Measurements from ENCODE around the gene RGPD4. TPM values are rescaled to one million over a fixed set of nuclear protein-coding genes. Genes with fewer than 3 reads are reported as not detected.

RGPD4 gene
- total and polyA plus RNA-seq, 8 donors, result not detected

DNA sequence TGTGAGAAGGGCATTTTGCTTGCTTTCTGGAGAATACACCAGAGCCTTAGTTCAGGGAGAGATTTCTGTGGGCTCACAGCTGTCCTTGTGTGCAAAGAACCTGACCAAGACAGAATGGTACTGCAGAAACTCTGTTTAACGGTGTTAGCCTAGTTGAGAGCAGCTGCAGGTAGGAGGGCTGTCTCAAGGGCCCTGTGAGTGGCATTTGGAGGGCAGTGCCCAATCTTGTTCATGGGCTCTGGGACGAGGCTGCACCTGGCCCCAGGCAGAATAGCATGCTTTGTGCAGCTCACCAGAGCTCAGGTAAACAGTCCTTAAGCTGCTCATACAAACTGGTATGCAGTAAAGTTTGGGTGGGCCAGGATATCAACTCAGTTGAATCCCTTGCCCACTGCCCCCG, 16.9 kb upstream of the RGPD4 start:
- Histone ChIP-seq H3K27ac (no peak overlapping the region), H3K27me3 (no peaks in the 10 kb centered on the region), H3K4me1 (peaks cover 0 to 9% (median 0%) of the 10 kb centered on the region in 4 donors), H3K36me3 (no peaks in the 10 kb centered on the region), H3K9me3 (no peaks in the 10 kb centered on the region), H3K4me3 (no peak overlapping the region)
- DNase-seq, result no peak
- intact Hi-C loops (cut with DNase I; ENCODE audit: low total_unique reads), result no loop called here
- no peak for TF ChIP-seq POLR2AphosphoS5 (IDR thresholded peaks at IDR 0.05)
- no peak for TF ChIP-seq POLR2A (IDR thresholded peaks at IDR 0.05)
- TF ChIP-seq, protein P1, sequence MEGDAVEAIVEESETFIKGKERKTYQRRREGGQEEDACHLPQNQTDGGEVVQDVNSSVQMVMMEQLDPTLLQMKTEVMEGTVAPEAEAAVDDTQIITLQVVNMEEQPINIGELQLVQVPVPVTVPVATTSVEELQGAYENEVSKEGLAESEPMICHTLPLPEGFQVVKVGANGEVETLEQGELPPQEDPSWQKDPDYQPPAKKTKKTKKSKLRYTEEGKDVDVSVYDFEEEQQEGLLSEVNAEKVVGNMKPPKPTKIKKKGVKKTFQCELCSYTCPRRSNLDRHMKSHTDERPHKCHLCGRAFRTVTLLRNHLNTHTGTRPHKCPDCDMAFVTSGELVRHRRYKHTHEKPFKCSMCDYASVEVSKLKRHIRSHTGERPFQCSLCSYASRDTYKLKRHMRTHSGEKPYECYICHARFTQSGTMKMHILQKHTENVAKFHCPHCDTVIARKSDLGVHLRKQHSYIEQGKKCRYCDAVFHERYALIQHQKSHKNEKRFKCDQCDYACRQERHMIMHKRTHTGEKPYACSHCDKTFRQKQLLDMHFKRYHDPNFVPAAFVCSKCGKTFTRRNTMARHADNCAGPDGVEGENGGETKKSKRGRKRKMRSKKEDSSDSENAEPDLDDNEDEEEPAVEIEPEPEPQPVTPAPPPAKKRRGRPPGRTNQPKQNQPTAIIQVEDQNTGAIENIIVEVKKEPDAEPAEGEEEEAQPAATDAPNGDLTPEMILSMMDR (IDR thresholded peaks at IDR 0.05), result no peak
- TF ChIP-seq EP300 (IDR thresholded peaks at IDR 0.05), result no peak
- 48 to 100% (median 55%) methylated on average over 1 to 3 of the region's 3 CpGs for WGBS, 5 donors

DNA sequence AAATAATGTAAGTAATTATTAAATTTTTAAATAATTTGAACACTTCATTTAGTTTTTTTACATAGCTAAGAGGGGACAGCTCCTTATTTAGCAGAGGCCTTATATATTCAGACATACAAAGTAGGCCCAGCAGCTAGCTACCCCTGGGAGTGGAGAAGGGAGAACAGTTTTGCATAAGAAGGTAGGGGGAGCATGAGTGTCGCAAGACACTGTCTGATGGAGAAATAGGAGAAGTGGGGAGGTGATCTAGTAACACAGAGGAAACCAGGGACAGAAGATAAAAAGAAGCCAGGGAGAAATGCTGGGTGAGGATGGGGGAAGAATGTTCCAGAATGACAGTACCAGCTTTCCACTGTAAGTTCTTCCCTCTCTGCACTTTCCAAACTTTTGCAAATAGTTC, 16.0 kb upstream of the RGPD4 start:
- intact Hi-C loops (cut with DNase I; ENCODE audit: low total_unique reads), result no loop called here

DNA sequence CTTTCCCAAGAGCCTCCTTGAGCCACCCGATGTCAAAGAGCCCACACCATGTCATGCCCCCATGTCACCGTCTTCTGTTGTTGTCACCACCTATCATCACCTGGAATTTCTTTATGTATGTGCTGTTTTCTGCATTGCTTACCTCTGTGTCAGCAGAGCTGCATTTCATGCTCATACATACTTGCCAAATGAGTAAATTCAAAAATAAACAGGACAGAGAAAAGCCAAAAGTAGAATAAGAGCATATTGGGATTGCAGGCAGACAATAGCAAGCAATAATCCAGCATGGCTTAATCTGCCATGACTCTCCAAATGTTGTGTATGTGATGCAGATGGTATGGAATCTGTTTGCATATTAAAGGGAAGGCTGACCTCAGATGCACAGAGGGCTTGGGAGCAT, 15.3 kb upstream of the RGPD4 start:
- Histone ChIP-seq H3K4me3 (no peak overlapping the region), H3K9me3 (no peaks in the 10 kb centered on the region), H3K4me1 (peaks cover 0 to 9% (median 0%) of the 10 kb centered on the region in 4 donors), H3K36me3 (no peaks in the 10 kb centered on the region), H3K27me3 (no peaks in the 10 kb centered on the region), H3K27ac (no peak overlapping the region)
- intact Hi-C loops (cut with DNase I; ENCODE audit: low total_unique reads), result no loop called here
- TF ChIP-seq EP300 (IDR thresholded peaks at IDR 0.05), result no peak
- TF ChIP-seq, protein P1 (IDR thresholded peaks at IDR 0.05), result no peak
- no peak for TF ChIP-seq POLR2A (IDR thresholded peaks at IDR 0.05)
- no peak for TF ChIP-seq POLR2AphosphoS5 (IDR thresholded peaks at IDR 0.05)
- 80 to 97% (median 87%) methylated on average over 2 of the region's 2 CpGs for WGBS, 5 donors
- no peak for DNase-seq

More for the DNA sequence above, 16.0 kb upstream of the RGPD4 start:
- Histone ChIP-seq H3K9me3 (no peaks in the 10 kb centered on the region), H3K36me3 (no peaks in the 10 kb centered on the region), H3K27me3 (no peaks in the 10 kb centered on the region), H3K4me1 (peaks cover 0 to 9% (median 0%) of the 10 kb centered on the region in 4 donors), H3K4me3 (no peak overlapping the region), H3K27ac (no peak overlapping the region)
- TF ChIP-seq POLR2A (IDR thresholded peaks at IDR 0.05), result no peak
- no peak for TF ChIP-seq EP300 (IDR thresholded peaks at IDR 0.05)
- no peak for DNase-seq
- 71 to 90% (median 81%) methylated on average over 1 of the region's 1 CpG for WGBS, 5 donors

DNA sequence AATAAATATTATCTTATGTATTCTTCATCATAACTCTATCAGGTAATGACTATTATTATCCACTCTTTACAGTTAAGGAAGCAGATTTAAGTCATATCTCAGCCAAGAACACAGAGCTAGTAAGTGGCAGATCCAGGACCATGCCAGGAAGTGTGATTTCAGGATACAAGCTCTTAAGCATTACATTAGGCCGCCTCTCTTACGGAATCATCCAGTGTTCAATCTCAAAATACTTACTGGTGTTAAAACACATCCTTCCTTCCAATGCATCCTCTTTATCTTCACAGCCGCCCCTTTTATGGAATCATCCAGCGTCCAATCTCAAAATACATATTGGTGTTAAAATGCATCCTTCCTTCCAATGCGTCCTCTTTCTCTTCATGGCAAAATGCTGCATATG, 14.7 kb upstream of the RGPD4 start:
- no peak overlapping the region for H3K4me3 ChIP-seq
- H3K27ac ChIP-seq, result no peak overlapping the region
- H3K9me3 ChIP-seq, result no peaks in the 10 kb centered on the region
- no peaks in the 10 kb centered on the region for H3K36me3 ChIP-seq
- 74 to 87% (median 80%) methylated on average over 5 of the region's 5 CpGs for WGBS, 5 donors
- no peak for DNase-seq
- peaks cover 0 to 9% (median 0%) of the 10 kb centered on the region in 4 donors for H3K4me1 ChIP-seq
- no peaks in the 10 kb centered on the region for H3K27me3 ChIP-seq
- no peak for TF ChIP-seq EP300 (IDR thresholded peaks at IDR 0.05)
- TF ChIP-seq POLR2AphosphoS5 (IDR thresholded peaks at IDR 0.05), result no peak
- TF ChIP-seq, protein P1 (IDR thresholded peaks at IDR 0.05), result no peak
- no peak for TF ChIP-seq POLR2A (IDR thresholded peaks at IDR 0.05)
- intact Hi-C loops (cut with DNase I; ENCODE audit: low total_unique reads), result no loop called here

DNA sequence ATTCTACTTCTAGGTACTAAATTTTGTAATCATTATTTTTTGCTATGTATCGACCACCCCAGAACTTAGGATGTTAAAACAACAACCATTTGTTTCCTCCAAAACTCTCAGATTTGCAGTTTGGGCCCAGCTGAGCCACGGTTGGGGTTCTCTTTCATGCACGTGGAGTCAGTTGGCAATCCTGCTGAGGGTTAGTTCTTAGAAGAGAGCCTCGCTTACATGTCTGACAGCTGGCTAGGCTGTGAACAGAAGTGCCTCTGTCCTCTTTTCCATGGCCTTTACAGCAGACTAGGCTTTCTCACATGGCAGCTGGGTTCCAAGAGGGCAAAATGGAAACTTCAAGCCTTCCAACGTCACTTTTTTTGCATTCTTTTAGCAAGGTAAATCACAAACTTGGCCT, 9.3 kb upstream of the RGPD4 start:
- DNase-seq, result no peak
- no peaks in the 10 kb centered on the region for H3K27me3 ChIP-seq
- TF ChIP-seq EP300 (IDR thresholded peaks at IDR 0.05) (no peak), POLR2AphosphoS5 (IDR thresholded peaks at IDR 0.05) (no peak), POLR2A (IDR thresholded peaks at IDR 0.05) (no peak)
- TF ChIP-seq, protein P1 (IDR thresholded peaks at IDR 0.05), result no peak

More for the DNA sequence above, 9.3 kb upstream of the RGPD4 start:
- H3K4me1 ChIP-seq, result no peaks in the 10 kb centered on the region
- WGBS, 5 donors, result 69 to 80% (median 76%) methylated on average over 5 of the region's 5 CpGs
- H3K36me3 ChIP-seq, result no peaks in the 10 kb centered on the region
- no peak overlapping the region for H3K27ac ChIP-seq
- intact Hi-C loops (cut with DNase I; ENCODE audit: low total_unique reads), result no loop called here
- H3K9me3 ChIP-seq, result no peaks in the 10 kb centered on the region
- no peak overlapping the region for H3K4me3 ChIP-seq
